Right kidney (tissue), 1 donor: ENCODE data around the gene KANSL1L.

Experiments
- DNase-seq: peaks from one replicate; pipeline ENCODE4 v3.0.0-alpha.2; 2016

Gene KANSL1L

DNA sequence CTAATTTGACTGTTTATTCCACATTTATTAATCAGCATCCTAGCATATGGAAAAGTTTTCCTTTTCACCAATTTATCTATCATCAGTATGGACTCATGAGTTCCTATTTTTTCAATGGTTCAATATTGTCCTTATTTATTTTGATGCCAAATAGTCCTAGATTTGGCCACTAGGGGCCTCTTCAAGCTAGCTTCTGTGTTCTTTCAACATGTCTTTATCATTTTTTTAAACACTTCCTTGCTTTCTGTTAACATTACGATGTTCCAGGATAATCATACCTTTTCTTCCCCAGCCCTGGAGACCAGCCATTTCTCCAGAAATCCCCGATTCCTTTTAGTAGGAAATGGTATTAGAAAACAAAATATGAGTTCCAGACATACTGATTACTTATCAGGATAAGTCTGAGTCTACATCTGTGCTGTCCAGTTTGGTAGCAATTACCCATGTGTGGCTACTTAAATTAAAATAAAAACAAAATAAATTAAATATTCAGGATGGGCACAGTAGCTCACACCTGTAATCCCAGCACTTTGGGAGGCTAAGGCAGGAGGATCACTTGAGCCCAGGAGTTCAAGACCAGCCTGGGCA lies 98.2 kb downstream of the KANSL1L start:
- no peak for DNase-seq

DNA sequence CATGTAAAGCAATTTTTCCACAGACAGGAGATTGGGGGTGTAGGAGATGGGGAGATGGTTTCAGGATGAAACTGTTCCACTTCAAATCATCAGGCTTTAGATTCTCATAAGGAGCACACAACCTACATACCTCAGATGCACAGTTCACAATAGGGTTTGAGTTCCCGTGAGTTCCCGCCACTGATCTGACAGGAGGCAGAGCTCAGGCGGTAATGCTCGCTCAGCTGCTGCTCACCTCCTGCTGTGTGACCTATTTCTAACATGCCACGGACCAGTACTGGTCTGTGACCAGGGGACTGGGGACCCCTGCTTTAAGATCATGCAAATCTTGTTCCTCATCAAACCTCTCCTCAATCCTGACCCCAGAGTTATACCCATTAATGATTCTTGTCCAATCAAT lies 98.7 kb downstream of the KANSL1L start:
- no peak for DNase-seq

DNA sequence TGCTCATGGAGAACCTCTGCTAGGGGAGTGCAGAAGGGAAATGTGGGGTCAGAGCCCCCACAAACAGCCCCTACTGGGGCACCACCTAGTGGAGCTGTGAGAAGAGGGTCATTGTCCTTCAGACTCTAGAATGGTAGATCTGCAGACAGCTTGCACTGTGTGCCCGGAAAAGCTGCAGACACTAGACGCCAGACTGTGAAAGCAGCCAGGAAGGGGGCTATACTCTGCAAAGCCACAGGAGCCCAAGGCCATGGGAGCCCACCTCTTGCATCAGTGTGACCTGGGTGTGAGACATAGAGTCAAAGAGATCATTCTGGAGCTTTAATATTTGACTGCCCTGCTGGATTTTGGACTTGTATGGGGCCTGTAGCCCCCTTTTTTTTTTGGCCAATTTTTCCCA lies 107.9 kb downstream of the KANSL1L start:
- DNase-seq: no peak

DNA sequence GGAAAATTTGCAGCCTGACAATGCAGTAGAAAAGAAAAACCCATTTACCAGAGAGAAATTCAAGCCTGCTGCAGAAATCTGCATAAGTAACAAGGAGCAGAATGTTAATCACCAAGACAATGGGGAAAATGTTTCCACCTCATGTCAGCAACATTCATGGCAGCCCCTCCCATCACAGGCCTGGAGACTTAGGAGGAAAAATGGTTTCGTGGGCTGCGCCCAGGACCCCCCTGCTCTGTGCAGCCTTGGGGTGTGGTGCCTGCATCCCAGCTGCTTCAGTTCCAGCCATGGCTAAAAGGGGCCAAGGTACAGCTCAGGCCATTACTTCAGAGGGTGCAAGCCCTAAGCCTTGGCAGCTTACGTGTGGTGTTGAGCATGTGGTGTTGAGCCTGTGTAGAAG lies 115.4 kb downstream of the KANSL1L start:
- DNase-seq: no peak

DNA sequence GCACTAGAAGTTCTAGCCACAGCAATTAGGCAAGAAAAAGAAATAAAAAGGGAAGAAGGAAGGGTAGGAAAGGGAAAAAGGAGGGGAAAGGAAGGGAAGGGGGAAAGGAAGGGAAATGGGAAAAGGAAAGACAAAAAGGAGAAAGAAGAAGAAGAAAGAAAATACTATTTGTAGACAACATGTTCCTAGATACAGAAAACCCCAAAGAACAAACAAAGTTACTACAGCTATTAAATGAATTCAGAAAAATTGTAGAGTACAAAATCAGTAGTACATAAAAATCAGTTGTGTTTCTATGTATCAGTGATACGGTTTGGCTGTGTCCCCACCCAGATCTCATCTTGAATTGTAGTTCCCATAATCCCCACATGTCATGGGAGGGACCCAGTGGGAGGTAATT lies 116.5 kb downstream of the KANSL1L start:
- no peak for DNase-seq

DNA sequence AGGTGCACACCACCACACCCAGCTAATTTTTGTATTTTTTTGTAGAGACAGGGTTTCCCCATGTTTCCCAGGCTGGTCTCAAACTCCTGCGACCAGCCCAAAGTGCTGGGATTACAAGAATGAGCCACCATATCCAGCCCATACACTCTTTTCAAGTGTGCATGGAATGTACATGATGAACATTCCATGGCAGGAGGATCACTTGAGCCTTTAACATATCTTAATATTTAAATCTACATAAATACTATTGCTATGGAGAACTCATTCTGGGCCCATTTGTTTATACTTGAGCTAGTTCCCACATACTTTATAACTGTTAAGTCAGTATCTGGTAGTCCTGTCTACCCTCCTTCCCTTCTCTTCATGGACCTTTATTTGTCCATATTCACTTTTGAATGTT lies 120.3 kb downstream of the KANSL1L start:
- DNase-seq: no peak

DNA sequence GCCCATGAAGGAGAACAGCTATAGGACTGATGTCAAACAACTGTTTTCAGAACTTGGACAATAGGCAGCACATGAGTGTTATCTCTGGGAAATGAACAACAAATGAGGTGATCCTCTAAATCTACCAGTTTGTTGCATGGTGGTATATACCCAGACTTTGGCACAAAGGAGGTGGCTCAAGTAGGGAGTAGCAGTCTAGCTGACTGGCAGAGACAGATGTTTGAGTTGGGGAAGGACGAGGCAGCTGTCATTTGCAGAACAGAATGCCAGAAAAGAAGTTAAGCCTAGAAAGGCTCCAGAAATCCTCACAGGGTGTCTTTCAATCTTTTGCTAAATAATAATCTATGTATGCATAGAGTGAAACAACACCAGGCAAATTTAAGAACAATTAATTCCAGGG lies 121.4 kb downstream of the KANSL1L start:
- no peak for DNase-seq

DNA sequence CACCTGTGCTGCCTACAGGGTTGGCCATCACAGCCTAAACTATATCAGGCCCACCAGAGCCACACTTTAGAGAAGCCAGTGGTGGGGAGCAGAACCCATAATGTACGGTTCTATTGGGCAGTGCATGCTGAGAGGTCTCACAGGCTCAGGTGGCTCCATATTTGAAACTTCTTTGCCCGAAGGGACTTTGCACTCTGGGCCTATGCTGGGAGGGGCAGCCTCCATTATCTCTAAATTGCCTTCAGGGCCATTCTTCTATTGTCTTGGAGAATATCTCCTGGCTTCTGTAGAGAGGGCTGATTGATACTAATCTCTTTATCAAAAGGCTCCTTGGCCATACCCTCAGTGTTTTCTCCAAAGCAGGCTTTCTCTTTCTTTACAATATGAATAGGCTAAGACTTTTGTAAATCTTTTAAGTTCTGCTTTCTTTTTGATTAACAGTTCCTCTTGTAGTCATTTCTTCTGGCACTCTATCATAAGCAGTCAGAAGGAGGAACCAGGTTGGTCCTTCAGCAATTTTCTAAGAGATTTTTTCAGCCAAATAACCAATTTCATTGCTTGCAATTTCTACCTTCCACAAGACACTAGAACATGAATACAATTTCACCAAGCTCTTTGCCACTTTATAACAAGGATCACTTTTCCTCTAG lies 124.2 kb downstream of the KANSL1L start:
- DNase-seq: no peak

DNA sequence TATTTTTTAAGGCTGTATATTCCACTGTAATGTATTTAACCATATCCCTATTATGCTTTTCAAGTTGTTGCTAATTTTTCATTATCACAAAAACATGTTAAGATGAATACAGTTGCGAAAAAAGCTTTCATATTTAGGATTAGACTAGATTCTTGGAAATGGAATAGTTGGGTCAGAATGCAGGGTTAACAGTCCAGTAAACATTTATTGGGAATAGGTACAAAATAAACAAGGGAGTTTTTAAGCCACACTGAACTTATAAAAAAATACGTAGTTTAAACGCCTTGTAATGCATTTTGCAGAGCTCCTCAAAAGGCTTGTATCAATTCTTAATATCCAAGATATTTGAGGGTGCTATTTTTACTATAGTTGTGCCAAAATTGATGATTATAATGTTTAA lies 133.1 kb downstream of the KANSL1L start:
- no peak for DNase-seq

DNA sequence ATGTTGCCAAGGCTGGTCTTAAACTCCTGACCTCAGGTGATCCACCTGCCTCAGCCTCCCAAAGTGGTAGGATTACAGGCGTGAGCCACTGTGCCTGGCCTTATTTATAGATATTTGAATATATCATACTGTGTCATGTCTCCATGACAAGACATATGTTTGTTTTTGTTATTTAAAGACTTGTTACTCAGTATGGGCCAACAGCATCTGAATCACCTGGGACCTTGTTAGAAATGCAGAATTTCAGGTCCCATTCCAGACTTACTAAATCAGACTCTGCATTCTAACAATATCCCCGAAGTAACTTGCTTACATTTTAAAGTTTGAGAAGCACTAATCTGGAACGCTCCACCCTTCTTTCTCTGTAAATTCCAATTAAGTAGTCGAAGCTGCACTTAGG lies 135.5 kb downstream of the KANSL1L start:
- DNase-seq: no peak

DNA sequence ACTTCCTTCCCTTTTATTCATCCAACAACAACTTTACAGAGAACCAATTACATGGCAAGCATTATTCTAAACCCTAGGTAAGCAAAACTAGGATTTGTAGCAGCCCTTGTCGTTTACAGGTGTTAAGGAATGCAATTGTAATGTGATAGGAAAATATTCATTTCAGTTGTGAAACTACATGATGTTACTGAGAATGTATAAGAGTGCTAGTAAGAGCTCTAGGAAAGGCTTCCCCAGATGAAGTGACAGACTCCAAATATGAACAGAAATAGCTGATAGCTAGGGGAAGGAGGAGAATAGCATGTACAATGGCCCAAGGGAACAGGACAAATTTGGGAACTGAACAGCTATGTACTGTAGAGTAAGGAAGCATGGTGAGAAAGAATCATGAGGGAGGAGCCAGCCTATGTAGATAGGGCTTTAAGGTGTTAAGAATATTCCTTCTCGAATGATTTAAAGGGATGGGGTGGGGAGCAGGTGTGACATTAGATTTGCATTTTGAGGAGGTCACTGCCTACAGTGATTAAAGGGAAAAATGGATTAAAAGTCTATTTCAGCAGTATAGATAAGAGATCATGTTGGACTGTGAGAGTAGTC lies 137.0 kb downstream of the KANSL1L start:
- DNase-seq: no peak

DNA sequence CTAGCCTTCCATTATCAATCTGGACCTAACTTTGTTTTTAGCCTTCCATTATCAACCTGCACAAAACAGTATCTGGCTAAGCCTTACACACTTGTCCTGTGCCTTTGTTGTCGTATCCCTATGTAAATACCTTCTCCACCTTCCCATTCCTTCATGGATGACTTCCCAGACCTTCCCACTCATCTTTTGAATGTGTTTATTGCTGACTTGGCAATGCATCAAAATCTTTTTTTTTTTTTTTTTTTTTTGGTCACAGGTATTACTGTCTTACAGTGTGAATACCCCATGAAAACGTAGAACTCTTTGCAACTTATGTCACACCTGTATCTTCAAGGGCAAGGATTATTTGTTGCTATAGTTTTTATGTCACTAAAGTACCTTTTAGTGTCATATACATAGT lies 143.0 kb downstream of the KANSL1L start:
- DNase-seq: no peak

DNA sequence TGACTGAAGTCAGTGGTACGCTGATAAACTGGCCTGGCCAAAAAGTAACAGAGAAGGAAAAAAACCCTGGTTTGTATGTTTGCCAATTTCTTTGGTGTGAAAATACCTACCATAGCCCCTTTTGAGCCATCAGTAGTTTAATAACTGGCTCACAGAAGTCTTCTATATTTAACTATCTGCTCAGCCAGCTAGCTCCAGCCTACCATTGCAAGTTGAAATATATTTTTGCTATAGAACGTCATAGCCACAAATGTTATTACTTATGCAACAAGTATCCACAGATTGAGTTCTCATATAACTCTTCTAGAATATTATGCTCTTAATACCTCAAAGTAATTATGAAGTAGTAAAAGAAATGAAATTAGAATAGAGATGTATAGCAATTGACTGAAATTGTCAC lies 143.6 kb downstream of the KANSL1L start:
- no peak for DNase-seq

DNA sequence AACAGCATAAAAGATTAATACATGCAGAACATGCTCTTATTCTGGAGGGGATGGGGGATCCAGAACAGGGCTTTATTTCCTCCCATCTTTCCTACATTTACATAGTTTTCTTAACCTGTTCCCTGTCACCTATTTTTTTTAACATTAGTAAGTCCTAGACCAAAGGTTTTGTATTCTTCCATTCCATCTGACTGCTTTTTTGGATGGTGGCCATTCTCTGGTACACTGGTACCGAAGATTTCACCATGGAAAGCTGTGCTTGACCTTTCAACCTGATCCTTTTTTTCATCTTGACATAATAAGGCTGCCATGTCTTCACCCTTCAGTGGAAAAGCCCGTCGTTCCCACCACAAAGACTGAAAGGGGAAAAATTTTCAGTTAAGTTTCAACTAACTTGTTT lies 148.4 kb downstream of the KANSL1L start:
- no peak for DNase-seq

DNA sequence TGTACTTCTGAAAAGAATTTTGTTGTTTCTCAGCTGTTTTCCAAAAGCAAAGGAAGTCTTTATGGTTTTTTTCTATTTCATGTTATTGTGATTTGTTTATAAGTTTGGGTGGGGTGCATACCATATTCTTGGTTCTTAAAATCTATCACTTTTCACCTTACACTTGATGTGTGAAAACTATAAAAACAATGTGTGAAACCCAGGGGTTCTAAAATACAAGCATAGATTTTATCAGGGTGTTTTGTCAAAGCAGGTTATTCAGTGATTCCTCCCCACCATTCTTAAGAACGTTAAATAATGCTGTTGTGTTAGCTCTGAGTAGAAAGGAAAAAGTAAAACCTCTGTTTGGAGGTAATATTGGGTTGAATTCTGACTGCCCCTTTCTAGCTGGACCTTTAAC lies 151.1 kb downstream of the KANSL1L start:
- no peak for DNase-seq

DNA sequence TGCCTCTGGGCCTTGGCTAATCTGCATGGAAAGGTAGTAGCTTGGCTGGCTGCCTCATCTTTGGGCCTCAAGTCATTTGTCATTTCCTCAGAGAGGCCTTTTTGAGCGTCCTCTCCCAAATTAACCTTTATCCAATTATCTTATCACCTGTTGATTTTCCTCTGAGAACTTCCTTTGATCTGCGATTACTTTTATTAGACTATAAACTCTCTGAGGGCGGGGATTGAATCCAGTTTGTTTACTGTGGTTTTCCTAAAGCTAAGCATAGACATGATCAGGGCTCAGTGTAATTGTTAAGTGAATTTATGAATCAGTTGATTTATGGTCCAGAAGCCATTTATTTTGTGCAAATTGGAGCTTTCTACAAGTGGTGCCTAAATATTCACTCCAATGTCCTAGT lies 161.3 kb downstream of the KANSL1L start:
- DNase-seq: no peak

DNA sequence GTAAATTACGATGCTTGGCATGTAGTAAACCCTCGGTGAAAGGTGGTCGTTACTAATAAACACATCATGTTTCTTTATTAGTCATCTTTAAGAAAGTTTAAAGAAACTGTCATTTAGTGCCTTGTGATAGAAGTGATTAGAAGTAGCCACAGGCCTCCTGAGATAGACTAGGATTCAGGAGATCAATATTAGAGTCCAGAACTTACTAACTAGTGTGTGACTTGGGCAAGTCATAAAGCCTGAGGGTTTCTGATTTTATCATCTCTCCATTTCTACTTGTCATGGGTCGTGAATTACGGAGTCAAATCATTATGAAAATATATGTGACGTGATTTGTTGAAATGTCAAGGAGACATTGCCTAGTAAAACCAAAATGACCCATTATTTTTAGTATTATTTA lies 162.1 kb downstream of the KANSL1L start:
- DNase-seq: no peak

DNA sequence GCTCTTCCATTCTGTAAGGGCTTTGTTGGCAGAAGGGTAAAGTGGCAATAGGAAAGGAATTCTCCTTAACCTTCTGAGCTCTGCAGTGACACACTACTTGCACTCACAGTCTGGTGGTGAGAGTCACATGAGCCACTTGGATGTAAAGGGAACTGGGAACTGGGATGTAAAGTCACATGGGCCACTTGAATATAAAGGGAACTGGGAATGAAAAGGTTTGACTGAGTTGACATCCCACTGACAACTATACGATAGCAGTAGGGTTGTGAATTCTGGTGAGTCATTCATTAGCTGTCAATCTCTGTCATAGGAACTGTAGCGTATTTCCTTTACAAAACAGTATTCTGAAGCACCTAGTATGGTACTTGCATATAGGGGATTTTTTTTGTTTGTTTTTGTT lies 163.3 kb downstream of the KANSL1L start:
- DNase-seq: no peak

DNA sequence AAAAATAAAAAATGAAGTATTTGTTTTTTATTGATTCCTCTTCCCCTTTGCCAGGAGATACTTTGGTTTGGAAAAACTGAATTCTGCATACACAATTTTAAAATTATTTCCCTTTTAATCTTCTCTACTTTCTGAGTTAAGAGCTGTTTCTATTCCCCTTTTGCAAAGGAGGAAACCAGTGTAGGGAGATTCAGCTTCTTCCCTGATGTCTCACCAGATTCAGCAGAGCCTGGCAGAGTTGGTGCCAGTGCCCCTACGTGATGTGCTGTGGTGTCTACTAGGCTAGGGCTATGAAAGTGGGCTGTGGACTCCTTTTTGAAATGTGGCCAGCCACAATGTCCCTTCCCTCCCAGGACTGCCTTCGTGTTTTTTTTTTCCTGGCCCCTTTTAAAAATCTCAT lies 166.3 kb downstream of the KANSL1L start:
- no peak for DNase-seq

DNA sequence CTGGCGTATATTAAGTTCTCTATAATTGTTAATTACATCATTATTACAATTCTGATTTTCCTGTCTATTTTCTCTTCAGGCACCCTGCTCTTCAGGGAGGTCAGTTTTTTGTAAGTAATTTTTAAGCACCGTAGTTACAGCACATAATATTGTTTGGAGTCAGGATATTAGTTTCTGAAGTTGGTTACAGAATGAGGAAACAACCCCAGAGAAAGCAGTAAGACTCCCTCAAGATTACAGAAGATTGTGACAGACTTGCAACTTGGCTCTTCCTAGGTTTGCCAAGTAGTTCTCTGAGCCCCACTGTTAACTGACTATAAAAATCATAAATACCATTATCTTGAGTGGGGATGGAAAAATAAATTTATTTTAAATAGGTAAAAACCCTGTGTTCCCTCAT lies 167.8 kb downstream of the KANSL1L start:
- no peak for DNase-seq

DNA sequence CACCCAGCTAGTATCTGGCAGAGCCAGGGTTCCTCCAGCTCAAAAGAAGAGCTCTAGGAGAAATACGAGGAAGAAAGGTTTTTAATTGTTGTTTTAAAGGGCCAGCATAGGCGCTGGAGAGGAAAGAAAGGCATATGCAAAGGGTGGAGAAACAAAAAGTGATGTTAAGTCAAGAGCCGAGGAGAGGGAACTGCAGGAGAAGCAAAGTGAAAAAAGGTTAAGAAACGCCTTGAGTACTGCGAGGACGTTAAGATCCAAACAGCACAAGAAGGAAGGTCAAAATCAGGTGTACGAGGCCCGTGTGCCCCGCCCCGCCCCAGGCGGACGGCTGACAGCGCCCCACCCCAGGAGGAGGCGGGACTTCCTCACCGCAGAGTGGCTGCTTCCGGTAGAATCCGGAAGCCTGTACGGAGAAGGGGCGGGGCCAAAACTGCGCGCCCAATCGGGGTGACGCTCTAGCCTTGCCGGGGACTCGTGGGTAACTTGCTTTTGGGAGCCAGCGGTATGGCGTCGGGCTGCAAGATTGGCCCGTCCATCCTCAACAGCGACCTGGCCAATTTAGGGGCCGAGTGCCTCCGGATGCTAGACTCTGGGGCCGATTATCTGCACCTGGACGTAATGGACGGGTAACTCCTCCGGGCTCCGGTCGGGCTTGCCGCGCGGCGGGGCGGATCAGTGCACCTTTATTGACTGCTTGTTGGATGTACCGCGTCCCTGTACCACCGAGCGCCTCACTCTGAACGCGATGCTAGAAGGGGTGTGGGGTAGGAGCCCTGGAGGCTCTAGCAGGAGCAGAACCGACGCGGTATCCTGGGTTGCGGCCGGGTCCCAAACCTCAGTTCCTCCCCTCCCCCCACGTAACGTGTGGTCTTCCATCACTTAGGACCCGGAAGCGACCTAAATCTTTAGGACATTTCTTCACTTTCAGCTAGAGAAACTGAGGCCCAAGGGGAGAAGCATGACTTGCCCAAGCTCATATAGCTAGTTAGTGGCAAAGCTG lies 168.8 kb downstream of the KANSL1L start, which contains the start of gene RPE:
TSS of gene RPE (plus strand) at position 481 of the 1,000 bp plus-strand sequence. CDS start at position 505, 24 bp downstream.
- DNase-seq: peak; percentile 89

DNA sequence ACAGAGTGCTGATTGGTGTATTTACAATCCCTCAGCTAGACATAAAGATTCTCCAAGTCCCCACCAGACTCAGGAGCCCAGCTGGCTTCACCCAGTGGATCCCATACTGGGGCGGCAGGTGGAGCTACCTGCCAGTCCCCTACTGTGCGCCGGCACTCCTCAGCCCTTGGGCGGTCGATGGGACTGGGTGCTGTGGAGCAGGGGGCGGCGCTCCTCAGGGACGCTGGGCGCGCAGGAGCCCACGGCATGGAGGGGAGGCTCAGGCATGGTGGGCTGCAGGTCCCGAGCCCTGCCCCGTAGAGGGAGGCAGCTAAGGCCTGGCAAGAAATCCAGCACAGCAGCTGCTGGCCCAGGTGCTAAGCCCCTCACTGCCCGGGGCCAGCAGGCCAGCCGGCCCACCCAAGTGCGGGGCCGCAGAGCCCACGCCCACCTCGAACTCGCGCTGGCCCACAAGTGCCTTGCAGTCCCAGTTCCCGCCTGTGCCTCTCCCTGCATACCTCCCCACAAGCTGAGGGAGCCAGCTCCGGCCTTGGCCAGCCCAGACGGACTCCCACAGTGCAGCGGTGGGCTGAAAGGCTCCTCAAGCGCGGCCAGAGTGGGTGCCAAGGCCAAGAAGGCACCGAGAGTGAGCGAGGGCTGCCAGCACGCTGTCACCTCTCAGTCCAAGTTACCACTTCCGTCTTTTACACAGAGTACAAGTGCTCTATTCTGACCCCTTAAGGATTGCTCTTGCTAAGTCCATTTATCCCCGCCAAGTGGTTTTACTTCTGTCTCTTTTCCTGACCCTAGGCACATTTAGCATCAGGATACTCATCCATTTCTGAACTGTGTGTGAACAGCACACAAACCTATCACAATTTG lies 170.5 kb downstream of the KANSL1L start:
- DNase-seq: no peak
